ENCODE data around the gene LRP5.
A peak's percentile ranks its signal among the peaks of the same experiment; 100 is the strongest.
"Not testable (repeated sequence)": the region's sequence is repeated elsewhere in the genome, so short reads cannot be mapped to it uniquely, and the experiment has no call there.

Gene LRP5

DNA sequence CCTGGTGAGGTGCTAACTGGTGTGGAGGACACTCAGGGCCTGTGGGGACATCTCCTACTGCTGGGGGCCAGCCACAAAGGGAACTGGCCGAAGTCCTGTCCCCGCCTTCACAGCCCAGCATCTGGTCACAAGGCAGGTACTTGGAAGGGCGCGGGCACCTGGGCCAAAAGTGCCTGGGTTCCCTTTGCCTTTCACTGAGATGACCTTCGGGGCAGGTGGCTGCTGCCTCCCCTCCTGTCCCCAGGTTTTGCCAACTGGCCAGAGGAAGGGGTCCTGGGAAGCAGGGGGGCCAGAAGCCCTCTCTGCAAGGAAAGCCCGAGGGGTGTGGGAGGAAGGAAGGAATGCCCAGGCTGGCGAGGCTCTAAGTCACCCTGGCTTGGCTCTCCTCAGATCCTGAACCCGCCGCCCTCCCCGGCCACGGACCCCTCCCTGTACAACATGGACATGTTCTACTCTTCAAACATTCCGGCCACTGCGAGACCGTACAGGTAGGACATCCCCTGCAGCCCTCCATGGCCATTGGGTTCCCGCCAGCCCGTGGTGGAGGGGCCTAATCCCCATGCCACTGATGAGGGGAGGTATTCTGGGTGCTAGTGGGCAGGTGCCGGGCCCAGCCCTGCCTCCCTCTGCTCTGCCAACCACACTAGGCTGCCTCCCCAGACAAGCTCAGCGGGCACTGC lies 133.8 kb downstream of the LRP5 start:
- no peak for DNase-seq

DNA sequence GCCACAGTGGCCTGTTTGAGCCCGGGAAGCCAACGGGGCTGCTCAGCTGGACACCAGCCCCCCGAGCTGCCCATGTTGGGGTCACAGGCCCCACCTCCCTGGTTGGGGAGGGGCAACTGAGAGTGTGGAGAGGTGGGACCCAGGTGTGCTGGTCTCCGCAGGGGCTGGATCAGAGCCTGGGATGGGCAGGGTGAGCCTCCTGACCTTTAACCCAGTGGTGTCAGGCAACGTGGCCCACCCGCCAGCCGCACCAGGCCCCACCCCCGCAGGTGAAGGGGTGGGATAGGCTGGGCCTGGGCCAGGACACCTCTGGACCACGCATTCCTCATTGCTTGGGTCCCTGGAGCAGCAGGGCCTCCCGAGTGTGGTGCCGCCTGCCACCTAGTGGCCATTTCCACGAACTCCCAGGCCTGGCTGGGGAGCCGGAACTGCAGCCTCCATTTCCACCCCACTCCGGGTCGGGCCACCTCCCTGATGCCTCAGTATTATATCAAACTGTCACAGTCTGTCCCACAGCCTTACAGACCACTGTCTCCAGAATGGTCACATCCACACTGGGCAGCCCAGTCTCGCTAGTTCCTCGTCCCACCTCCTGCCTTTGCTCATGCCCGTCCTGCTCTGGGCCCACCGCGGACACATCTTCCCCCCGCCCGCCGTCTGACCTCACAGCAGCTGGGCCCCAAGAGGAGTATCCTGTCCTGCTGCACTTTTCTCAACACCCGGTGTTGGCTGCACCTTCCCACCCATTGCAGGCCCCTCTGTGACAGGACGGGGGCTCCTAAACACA lies 134.8 kb downstream of the LRP5 start:
- peak; percentile 70 for DNase-seq

DNA sequence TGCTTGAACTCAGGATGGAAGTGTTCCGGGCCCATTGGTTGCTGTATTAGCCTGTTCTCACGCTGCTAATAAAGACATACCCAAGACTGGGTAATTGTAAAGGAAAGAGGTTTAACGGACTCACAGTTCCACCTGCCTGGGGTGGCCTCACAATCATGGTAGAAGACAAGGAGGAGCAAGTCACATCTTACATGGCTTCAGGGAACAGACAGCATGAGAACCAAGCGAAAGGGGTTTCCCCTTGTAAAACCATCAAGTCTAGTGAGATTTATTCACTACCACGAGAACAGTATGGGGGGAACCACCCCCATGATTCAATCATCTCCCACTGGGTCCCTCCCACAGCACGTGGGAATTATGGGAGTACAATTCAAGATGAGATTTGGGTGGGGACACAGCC lies 135.5 kb downstream of the LRP5 start:
- DNase-seq: not testable (repeated sequence)

DNA sequence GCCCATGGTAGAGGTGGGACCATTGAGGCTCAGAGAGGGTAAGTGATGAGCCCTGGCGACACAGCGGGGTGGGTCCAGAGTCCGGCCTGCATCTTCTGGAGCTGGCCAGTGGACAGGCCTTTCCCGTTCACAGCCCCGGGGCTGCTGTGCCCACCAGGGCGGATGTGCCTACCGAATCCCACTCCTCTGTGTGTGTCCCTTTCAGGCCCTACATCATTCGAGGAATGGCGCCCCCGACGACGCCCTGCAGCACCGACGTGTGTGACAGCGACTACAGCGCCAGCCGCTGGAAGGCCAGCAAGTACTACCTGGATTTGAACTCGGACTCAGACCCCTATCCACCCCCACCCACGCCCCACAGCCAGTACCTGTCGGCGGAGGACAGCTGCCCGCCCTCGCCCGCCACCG lies 136.2 kb downstream of the LRP5 start:
- no peak for DNase-seq

DNA sequence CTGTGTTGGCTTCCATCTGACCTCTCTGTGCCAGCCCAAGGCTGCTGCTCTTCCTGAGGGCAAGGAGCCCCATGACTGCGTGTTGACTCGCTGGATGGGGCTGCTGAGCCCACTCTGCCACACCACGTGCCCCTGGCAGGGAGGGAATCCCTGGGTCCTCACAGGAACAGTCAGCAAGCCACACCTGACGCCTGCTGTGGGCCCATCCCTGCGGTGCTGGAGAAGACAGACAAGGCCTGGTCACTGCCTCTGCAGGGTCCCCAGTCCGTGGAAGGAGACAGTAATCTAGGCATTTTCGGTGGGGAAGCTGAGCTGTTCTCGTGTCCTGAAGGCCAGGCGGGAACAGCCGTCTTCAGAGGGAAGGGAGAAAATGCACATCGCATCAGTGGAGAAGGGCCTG lies 137.6 kb downstream of the LRP5 start:
- no peak for DNase-seq

DNA sequence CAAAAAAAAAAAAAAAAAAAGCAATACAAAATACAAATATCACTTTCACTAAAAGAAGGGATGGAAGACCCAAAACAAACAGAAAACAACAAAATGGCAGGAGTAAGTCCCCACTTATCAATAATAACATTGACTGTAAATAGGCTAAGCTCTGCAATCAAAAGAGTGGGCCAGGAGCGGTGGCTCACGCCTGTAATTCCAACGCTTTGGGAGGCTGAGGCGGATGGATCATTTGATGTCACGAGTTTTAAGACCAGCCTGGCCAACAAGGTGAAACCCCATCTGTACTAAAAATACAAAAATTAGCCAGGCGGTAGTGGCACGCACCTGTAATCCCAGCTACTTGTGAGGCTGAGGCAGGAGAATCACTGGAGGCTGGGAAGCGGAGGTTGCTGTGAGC lies 138.3 kb downstream of the LRP5 start:
- DNase-seq: no peak

DNA sequence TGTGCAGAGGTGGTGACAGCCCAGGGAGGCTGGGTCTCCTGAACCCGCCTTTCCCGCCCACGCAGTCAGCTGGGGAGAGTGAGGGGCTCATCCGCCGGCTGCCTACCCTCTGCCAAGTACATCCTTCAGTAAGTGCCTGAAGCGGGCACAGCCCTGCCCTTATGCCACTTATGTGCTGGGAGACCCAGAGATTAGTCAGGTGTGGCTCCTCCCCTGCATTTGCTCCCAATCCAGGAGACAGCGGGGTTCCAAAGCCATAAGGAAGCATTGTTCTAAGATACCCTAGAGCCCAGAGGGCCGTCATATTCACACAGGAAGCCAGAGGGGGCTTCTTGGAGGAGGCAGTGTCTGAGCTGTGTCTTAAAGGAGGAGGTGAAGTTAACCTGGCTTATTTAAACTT lies 142.4 kb downstream of the LRP5 start:
- DNase-seq: no peak

DNA sequence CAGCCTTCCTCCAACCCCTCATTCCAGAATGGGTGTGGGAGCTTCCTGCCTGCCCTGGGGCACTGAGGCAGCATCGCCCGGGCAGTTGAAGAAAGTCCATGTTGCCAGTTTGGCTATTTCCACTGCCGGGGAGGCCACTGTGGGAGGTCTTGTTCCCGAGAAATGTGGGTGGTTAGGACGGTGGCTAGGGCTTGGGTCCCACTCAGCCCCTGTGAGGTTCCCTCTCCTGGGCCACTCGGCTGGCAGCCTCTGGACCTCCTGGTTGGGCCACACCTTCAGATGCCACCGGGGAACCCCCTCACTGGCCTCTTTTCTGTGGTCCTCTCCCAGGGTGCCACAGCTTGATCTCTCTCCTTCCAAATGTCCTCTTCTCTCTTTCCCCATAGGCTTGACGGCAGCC lies 143.1 kb downstream of the LRP5 start:
- no peak for DNase-seq

DNA sequence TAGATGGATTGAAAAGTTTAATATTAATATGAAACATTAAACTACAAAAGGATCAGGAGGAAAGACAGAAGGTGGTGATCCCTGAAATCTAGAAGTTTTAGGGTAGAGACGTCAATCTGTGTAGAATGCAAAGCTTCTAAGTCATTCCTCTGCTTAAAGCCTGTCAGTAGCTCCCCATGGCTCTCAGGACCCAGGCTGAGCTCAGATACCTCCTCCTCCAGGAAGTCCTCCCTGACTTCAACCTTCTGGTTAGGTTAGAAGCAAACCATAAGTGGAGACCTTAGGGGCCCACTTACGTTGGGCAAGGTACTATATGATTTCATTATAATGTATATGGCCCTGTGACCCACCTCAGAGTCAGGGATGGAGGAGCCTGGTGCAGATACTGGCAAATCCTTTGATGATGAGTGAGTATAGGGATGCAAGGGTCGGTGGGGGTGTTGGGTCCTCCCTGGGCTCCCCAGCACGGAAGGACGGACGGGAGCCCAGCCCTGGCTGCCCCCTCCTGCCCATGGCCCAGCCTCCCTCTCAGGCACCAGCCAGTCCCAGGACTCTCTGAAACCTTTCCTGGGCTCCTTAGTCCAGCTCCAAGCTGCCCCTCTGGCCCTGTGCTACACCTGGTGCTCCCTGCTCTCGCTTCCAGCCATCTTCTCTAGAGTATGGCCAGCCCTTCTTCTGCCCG lies 145.0 kb downstream of the LRP5 start:
- no peak for DNase-seq

DNA sequence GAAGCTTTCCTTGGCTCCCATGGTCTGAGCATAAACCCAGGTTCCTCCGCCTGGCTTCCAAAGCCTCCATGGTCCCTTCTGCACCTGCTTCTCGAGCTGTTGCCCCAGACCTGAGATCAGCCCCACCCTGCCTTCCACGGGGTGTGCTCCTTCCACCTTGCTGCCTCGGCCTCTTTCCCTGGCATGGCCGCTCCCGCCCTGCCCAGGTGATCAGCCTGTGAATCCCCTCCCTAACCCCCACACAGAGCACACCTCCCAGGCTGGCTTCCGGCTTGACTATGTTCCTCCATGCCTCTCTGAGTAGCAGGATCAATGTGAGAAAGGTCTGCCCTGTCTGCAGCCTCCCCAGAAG lies 145.5 kb downstream of the LRP5 start:
- DNase-seq: no peak

DNA sequence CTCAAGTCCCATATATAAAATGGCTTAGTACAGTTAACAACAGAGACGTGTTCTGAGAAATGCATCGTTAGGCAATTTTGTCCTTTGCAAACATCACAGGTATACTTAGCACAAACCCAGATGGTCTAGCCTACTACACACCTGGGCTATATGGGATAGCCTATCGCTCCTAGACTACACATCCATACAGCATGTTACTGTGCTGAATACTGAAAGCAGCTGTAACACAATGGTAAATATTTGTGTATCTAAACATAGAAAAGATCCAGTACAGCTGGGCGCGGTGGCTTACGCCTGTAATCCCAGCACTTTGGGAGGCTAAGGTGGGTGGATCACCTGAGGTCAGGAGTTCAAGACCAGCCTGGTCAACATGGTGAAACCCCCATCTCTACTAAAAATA lies 145.9 kb downstream of the LRP5 start:
- DNase-seq: not testable (repeated sequence)

DNA sequence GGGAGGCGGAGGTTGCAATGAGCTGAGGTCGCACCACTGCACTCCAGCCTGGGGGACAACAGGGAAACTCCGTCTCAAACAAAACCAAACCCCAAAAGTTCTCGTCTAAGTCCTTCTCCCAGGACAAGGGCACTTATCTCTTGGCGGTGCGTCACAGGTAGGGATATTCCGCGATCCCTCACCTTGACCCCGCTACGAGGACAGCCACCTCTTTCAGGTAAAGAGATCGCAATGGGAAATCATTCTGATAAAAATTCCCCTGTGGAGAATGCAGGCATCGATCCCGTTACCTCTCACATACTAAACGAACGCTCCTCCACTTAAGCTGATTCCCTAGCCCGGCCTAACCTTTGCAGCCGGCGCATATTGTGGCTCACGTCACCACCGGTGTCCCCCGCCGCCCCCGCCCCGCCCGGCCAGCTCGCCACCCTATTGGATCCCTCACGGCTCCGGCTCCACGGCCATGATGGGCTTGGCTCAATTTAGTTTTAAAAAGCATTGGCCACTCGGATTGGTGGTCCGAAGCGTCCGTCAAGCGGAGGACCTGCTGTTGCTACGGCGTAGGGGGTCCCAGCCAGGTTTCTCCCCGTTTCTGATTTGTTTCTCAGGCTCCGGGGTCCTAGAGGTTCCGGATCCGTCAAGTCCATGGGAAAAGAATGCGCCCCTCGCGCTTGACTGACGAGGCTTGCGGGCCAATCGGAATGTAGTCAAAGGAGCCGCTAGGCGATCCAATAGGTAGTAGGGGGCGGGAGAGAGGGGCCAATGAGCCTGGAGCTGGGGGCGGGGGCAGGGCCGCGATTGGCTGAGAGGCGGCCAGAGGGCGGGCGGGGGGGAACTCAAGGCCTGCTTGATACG lies 147.7 kb downstream of the LRP5 start:
- peak; percentile 99 for DNase-seq

DNA sequence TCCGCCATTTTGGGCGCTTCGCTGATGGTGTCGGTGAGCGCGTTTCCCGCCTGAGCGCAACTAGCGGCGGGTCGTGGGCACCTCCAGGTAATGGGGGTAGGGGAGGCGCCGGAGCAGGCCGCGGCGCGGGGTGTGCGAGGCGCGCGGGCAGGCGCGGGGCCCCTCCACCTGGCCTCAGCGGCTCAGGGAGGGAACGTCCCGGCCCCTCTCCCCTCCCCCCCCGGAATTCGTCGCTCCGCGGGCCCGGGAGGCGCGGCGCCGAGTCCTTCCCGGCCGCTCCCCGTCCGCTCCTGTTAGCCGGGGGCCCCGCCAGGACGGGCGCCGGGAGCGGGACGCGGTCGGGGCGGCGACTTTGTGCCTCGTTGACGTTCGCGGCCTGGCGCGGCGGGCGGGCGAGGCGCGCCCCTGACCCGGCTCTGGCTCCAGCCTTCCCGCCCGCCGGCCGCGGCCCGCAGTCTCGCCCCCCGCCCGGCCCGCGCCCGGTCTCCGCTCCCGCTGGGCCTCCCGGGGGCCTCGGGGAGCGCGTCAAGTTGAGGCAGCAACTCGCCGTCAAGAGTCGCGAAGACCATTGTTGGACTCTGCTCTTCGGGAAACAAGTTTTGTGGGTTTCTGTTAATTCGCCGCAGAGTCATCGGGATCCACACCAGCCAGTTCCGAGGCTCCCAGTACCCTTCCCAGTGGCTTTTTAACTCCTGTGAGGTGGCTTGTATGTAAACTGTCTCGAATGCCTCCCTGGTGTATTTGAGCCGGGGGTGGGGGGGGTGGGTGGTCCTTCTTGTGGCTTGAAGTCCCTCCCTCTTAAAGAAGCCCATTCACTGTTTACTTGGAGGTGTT lies 148.6 kb downstream of the LRP5 start, which contains the start of gene PPP6R3:
Gene PPP6R3 (plus strand): TSS at position 12 of the 834 bp plus-strand sequence. CDS start 76,913 bp downstream, outside the sequence.
- peak; percentile 26 for DNase-seq

DNA sequence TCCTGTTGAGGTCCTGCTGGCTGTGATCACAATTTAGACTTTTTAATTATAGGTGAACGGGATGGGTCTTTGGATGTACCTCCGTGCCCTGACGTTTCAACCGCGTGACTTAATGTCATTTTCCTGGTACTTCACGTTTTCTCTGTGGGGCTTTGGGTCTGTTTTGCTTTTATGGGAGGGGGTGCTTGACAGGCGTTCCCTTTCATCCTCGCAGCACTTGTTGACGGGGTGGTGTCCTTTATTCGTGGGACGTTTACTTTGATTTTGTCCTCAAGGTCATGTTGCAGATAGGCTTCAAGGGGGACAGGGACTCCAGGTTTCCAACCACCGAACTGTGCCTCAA lies 149.2 kb downstream of the LRP5 start:
- DNase-seq: no peak

DNA sequence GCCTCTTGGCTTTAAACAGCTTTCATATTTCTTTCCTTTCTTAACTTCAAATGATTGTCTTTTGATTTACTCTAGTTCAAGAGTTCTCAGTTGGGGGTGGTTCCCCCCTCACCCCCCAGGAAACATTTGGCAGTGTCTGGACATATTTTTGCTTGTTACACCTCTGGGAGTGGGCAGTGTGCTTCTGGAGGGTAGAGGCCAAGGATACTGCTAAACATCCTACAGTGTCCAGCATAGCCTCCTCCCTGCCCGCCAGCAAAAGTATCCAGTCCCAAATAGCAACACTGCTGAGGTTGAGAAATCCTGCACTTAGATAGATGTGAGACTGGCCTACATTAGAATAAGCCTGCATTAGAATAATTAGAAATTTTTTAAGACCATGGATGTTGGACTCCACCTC lies 151.3 kb downstream of the LRP5 start:
- no peak for DNase-seq

DNA sequence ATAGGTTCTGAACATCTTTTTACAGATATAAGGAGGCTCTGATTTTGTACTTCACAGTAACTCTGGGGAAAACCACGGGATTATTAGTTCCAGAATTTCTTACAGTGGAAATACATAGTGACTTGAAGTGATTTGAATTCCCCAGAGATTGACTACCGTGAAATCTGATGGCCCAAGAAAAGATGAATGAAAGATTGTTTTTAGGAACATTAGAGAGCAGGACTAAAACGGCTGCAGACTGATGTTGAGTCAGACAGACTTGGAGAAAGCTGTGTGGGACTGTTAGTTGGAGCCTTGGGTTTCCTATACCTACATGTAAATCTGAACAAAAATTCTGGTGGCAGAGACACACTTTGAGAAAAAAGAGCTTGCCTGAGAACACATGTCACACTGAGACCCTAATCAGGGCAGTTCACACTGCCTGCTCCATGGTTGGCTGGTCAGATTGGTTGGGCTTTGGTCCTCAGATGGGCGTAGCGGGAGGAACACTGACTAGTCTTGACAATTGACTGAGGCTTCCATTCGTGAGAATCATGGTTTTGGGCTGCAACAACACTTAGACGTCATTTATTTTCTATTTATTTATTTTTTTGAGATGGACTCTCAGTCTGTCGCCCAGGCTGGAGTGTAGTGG lies 154.9 kb downstream of the LRP5 start:
- no peak for DNase-seq

DNA sequence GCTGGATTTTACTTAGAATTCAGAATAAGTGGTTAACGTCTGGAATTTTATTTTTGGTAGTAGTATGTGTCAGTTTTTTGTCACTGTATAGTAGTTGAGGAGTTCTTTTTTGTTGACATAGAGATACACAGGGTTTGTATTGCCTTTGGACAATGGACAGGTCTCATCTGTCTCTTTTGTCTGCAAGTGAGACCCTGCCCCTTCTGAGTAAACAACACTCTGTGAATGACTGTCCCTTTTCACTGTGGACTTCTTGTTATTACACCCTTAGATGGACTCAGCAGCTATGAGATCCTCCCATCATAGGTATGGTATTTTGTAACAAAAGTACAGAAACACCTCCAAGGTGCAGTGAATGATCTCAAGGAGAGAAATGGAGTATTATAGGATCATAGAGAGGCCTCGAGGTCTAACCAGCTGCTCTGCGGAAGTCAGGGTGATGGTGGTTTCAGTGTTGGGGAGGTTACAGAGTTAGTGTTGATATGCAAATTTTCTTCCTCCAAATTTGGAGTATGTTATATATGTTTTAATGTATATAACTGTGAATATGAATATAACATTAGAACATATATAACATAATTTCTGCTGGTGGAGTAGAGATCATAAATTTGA lies 155.9 kb downstream of the LRP5 start:
- no peak for DNase-seq

DNA sequence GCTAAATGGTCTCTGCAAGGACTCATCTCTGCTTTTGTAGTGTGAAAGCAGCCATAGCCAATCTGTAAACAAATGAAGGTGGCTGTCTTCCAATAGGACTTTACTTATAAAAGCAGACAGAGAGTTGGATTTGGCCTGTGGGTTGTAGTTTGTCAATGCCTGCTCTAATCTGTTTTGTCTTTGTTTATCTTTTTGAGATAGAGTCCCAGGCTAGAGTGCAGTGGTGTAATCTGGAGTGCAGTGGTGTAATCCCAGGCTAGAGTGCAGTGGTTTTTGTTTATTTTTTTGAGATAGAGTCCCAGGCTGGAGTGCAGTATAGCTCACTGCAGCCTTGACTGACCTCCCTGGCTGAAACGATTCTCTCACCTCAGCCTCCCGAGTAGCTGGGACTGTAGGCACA lies 156.7 kb downstream of the LRP5 start:
- no peak for DNase-seq

DNA sequence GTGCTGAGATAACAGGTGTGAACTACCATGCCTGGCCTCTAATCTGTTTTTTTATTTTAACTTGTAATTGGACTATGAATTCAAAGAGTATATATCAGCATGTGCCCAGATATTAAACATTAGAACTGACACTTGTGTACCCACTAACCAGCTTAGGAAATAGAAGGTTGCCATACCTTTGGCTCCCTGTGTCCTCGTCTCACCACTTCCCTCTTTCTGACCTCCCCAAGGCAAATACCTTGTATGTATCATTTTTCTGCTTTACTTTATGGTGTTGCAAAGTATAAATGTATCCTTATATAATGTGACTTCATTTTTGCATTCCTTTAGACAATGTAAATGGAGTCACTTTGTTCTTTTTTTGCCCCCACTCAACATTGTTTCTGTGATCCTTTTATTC lies 157.3 kb downstream of the LRP5 start:
- no peak for DNase-seq

DNA sequence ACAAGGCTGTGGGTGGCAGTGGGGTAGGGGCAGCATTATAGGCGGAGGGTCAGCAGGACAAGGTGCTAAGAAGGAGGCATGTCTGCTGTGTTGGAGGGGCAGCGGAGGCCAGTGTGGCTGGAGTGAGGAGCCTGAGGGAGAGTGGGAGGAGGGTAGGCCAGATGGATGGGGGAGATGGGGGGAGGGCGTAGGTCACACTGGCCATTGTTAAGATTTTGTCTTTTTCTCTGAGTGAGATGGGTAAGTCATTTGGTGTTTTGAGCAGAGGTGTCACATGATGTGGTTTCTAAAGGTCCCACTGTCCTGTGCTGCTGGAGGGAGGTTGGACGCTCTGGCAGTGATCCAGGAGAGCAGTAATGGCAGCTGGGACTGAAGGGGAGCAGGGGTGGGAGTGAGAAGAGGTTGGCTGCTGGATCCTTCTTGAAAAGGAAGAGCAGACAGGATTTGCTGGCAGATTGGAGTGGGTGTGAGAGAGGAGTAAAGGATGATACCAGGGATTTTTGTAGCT lies 158.0 kb downstream of the LRP5 start:
- no peak for DNase-seq

Measured in EL (cell line).